WTC11 (cell line): ENCODE results near the gene SAMD4A. TPM values are rescaled to one million over a fixed set of nuclear protein-coding genes. Genes with fewer than 3 reads are reported as not detected.

Experiments used
- ATAC-seq: fragments of 200-7000 bp; cut with Tn5 transposase; 2 replicates; pipeline ENCODE4 v1.10.0; 2021; ENCODE audit warnings: mild to moderate bottlenecking, moderate library complexity
- CTCF ChIA-PET: fragments of 300-600 bp; sonication (Branson Sonifier 250); formaldehyde crosslinking; loops from one replicate; lab custom pipeline; 2021; ENCODE audit warnings: antibody characterized with exemption; lab: Charles Lee
- POLR2A ChIA-PET: fragments of 350-600 bp; sonication (Branson Sonifier 250); formaldehyde crosslinking; loops from one replicate; lab custom pipeline; 2021; ENCODE audit warnings: antibody characterized with exemption; lab: Charles Lee
- DNase-seq: peaks from one replicate; pipeline ENCODE4 v3.0.0; 2021; ENCODE audit warnings: low spot score
- H3K27ac Mint-ChIP-seq: 2 replicates; pipeline ENCODE4 v1.8.0; 2021; ENCODE audit warnings: mixed read lengths
- H3K27me3 Mint-ChIP-seq: 2 replicates; pipeline ENCODE4 v1.8.0; 2021; ENCODE audit warnings: low read depth, mild to moderate bottlenecking, moderate library complexity, mixed read lengths
- H3K36me3 Mint-ChIP-seq: 2 replicates; pipeline ENCODE4 v1.8.0; 2021; ENCODE audit warnings: mixed read lengths
- H3K4me1 Mint-ChIP-seq: 2 replicates; pipeline ENCODE4 v1.8.0; 2022; ENCODE audit warnings: mixed read lengths
- H3K4me3 Mint-ChIP-seq: 2 replicates; pipeline ENCODE4 v1.8.0; 2021; ENCODE audit warnings: mild to moderate bottlenecking, moderate library complexity, mixed read lengths
- H3K9me3 Mint-ChIP-seq: 2 replicates; pipeline ENCODE4 v1.8.0; 2021; ENCODE audit warnings: mixed read lengths
- ATF1 ChIP-seq: sonication (generic); formaldehyde crosslinking; IDR thresholded peaks from 2 replicates; pipeline ENCODE4 v1.8.1; 2023; ENCODE audit warnings: mild to moderate bottlenecking, moderate library complexity, missing genetic modification reagents
- ETV6 ChIP-seq: sonication (generic); formaldehyde crosslinking; IDR thresholded peaks from 2 replicates; pipeline ENCODE4 v1.8.1; 2022; ENCODE audit warnings: mild to moderate bottlenecking, missing genetic modification reagents
- FOXP1 ChIP-seq: sonication (generic); formaldehyde crosslinking; IDR thresholded peaks from 2 replicates; pipeline ENCODE4 v1.8.0; 2022; ENCODE audit warnings: missing genetic modification reagents, mild to moderate bottlenecking, moderate library complexity, borderline replicate concordance
- MYBL2 ChIP-seq: sonication (generic); formaldehyde crosslinking; IDR thresholded peaks from 2 replicates; pipeline ENCODE4 v1.8.1; 2023; ENCODE audit warnings: mild to moderate bottlenecking, moderate library complexity, missing genetic modification reagents
- NR2C2 ChIP-seq: sonication (generic); formaldehyde crosslinking; IDR thresholded peaks from 2 replicates; pipeline ENCODE4 v1.8.0; 2022; ENCODE audit warnings: mild to moderate bottlenecking, missing genetic modification reagents
- TEAD4 ChIP-seq: sonication (generic); formaldehyde crosslinking; IDR thresholded peaks from 2 replicates; pipeline ENCODE4 v1.8.0; 2022; ENCODE audit warnings: mild to moderate bottlenecking, missing genetic modification reagents
- ZNF232 ChIP-seq: sonication (generic); formaldehyde crosslinking; IDR thresholded peaks from 2 replicates; pipeline ENCODE4 v1.8.0; 2022; ENCODE audit warnings: mild to moderate bottlenecking, missing genetic modification reagents
- ZNF263 ChIP-seq: sonication (generic); formaldehyde crosslinking; IDR thresholded peaks from 2 replicates; pipeline ENCODE4 v1.8.1; 2022; ENCODE audit warnings: low read depth, mild to moderate bottlenecking, moderate library complexity, missing genetic modification reagents
- total RNA-seq: library from RNA; stranded (reverse); gene quantifications from 3 replicates; pipeline ENCODE4 v1.2.3, GENCODE V29; 2021
- TF ChIP-seq, protein P1 (sequence below): sonication (generic); formaldehyde crosslinking; conservative IDR thresholded peaks from 2 replicates; pipeline ENCODE4 v1.8.1; 2022; ENCODE audit warnings: mild to moderate bottlenecking, missing genetic modification reagents
- TF ChIP-seq, protein P2 (sequence below): fragments of 250-450 bp; sonication (Bioruptor Pico); IDR thresholded peaks from 2 replicates; pipeline ENCODE4 v1.9.0; 2021; ENCODE audit warnings: mild to moderate bottlenecking
- TF ChIP-seq, protein P3 (sequence below): sonication (generic); formaldehyde crosslinking; IDR thresholded peaks from 2 replicates; pipeline ENCODE4 v1.8.1; 2023; ENCODE audit warnings: mild to moderate bottlenecking, moderate library complexity, missing genetic modification reagents
- TF ChIP-seq, protein P4 (sequence below): sonication (generic); formaldehyde crosslinking; IDR thresholded peaks from 2 replicates; pipeline ENCODE4 v1.8.1; 2023; ENCODE audit warnings: mild to moderate bottlenecking, missing genetic modification reagents
- TF ChIP-seq, protein P5 (sequence below): fragments of 250-450 bp; sonication (Bioruptor Pico); IDR thresholded peaks from 2 replicates; pipeline ENCODE4 v1.9.0; 2021; ENCODE audit warnings: mild to moderate bottlenecking
- TF ChIP-seq, protein P6 (sequence below): sonication (generic); formaldehyde crosslinking; IDR thresholded peaks from 2 replicates; pipeline ENCODE4 v1.8.0; 2023; ENCODE audit warnings: missing genetic modification reagents, mild to moderate bottlenecking, borderline replicate concordance
- TF ChIP-seq, protein P7 (sequence below): sonication (generic); formaldehyde crosslinking; IDR thresholded peaks from 2 replicates; pipeline ENCODE4 v1.8.1; 2022; ENCODE audit warnings: mild to moderate bottlenecking, moderate library complexity, missing genetic modification reagents
- TF ChIP-seq, protein P8 (sequence below): fragments of 200-600 bp; IDR thresholded peaks from 2 replicates; pipeline ENCODE4 v1.8.0; 2022; ENCODE audit warnings: antibody characterized with exemption

Gene SAMD4A
- total RNA-seq, 1 experiment from 2014 or later: 6.0 TPM

DNA sequence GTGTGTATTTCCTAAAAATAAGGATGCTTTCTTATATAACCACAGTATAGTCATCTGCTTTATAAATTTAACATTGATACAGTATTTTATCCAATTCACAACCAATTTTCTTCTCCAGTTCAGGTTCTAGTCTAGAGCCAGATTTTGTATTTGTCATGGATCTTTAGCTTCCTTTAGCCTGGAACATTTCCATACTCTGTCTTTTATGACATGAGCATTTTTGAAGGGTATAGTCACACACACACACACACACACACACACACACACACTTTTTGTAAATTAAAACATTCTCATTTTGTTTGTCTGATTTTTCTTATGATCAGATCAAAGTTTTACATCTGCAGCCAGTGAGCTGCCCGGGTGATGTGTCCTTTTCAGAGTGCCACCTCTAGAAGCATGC is 31.8 kb upstream of the SAMD4A start:
- peaks cover 22% of the 10 kb centered on the region for H3K4me1 Mint-ChIP-seq
- H3K9me3 Mint-ChIP-seq: no peaks in the 10 kb centered on the region
- DNase-seq (no peak), ATAC-seq (no peak)
- H3K4me3 Mint-ChIP-seq: no peak overlapping the region
- no peaks in the 10 kb centered on the region for H3K27me3 Mint-ChIP-seq
- ChIA-PET POLR2A (interaction anchor here (0.7 kb wide), 1 partner anchor 26 kb away, joined by 3 read pairs; the partner anchor contains the start of gene CGRRF1), CTCF (interaction anchor here (0.5 to 0.6 kb wide), 3 partner anchors 156 to 555 kb away, joined by 3 to 4 read pairs (median 4); no protein-coding TSS in a partner anchor)
- TF ChIP-seq NR2C2 (CRISPR knock-in tag) (no peak), MYBL2 (no peak), TEAD4 (CRISPR knock-in tag) (no peak), ETV6 (CRISPR knock-in tag) (no peak), ATF1 (CRISPR knock-in tag) (no peak), ZNF263 (CRISPR knock-in tag) (no peak), ZNF232 (CRISPR knock-in tag) (no peak)
- TF ChIP-seq, protein P1, sequence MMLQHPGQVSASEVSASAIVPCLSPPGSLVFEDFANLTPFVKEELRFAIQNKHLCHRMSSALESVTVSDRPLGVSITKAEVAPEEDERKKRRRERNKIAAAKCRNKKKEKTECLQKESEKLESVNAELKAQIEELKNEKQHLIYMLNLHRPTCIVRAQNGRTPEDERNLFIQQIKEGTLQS (CRISPR knock-in tag): no peak
- TF ChIP-seq, protein P2, sequence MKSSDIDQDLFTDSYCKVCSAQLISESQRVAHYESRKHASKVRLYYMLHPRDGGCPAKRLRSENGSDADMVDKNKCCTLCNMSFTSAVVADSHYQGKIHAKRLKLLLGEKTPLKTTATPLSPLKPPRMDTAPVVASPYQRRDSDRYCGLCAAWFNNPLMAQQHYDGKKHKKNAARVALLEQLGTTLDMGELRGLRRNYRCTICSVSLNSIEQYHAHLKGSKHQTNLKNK (CRISPR knock-in tag): no peak
- TF ChIP-seq, protein P3, sequence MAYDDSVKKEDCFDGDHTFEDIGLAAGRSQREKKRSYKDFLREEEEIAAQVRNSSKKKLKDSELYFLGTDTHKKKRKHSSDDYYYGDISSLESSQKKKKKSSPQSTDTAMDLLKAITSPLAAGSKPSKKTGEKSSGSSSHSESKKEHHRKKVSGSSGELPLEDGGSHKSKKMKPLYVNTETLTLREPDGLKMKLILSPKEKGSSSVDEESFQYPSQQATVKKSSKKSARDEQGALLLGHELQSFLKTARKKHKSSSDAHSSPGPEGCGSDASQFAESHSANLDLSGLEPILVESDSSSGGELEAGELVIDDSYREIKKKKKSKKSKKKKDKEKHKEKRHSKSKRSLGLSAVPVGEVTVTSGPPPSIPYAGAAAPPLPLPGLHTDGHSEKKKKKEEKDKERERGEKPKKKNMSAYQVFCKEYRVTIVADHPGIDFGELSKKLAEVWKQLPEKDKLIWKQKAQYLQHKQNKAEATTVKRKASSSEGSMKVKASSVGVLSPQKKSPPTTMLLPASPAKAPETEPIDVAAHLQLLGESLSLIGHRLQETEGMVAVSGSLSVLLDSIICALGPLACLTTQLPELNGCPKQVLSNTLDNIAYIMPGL: no peak
- TF ChIP-seq, protein P4, sequence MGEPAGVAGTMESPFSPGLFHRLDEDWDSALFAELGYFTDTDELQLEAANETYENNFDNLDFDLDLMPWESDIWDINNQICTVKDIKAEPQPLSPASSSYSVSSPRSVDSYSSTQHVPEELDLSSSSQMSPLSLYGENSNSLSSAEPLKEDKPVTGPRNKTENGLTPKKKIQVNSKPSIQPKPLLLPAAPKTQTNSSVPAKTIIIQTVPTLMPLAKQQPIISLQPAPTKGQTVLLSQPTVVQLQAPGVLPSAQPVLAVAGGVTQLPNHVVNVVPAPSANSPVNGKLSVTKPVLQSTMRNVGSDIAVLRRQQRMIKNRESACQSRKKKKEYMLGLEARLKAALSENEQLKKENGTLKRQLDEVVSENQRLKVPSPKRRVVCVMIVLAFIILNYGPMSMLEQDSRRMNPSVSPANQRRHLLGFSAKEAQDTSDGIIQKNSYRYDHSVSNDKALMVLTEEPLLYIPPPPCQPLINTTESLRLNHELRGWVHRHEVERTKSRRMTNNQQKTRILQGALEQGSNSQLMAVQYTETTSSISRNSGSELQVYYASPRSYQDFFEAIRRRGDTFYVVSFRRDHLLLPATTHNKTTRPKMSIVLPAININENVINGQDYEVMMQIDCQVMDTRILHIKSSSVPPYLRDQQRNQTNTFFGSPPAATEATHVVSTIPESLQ: no peak
- TF ChIP-seq, protein P5, sequence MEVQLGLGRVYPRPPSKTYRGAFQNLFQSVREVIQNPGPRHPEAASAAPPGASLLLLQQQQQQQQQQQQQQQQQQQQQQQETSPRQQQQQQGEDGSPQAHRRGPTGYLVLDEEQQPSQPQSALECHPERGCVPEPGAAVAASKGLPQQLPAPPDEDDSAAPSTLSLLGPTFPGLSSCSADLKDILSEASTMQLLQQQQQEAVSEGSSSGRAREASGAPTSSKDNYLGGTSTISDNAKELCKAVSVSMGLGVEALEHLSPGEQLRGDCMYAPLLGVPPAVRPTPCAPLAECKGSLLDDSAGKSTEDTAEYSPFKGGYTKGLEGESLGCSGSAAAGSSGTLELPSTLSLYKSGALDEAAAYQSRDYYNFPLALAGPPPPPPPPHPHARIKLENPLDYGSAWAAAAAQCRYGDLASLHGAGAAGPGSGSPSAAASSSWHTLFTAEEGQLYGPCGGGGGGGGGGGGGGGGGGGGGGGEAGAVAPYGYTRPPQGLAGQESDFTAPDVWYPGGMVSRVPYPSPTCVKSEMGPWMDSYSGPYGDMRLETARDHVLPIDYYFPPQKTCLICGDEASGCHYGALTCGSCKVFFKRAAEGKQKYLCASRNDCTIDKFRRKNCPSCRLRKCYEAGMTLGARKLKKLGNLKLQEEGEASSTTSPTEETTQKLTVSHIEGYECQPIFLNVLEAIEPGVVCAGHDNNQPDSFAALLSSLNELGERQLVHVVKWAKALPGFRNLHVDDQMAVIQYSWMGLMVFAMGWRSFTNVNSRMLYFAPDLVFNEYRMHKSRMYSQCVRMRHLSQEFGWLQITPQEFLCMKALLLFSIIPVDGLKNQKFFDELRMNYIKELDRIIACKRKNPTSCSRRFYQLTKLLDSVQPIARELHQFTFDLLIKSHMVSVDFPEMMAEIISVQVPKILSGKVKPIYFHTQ (CRISPR knock-in tag): no peak
- TF ChIP-seq, protein P6, sequence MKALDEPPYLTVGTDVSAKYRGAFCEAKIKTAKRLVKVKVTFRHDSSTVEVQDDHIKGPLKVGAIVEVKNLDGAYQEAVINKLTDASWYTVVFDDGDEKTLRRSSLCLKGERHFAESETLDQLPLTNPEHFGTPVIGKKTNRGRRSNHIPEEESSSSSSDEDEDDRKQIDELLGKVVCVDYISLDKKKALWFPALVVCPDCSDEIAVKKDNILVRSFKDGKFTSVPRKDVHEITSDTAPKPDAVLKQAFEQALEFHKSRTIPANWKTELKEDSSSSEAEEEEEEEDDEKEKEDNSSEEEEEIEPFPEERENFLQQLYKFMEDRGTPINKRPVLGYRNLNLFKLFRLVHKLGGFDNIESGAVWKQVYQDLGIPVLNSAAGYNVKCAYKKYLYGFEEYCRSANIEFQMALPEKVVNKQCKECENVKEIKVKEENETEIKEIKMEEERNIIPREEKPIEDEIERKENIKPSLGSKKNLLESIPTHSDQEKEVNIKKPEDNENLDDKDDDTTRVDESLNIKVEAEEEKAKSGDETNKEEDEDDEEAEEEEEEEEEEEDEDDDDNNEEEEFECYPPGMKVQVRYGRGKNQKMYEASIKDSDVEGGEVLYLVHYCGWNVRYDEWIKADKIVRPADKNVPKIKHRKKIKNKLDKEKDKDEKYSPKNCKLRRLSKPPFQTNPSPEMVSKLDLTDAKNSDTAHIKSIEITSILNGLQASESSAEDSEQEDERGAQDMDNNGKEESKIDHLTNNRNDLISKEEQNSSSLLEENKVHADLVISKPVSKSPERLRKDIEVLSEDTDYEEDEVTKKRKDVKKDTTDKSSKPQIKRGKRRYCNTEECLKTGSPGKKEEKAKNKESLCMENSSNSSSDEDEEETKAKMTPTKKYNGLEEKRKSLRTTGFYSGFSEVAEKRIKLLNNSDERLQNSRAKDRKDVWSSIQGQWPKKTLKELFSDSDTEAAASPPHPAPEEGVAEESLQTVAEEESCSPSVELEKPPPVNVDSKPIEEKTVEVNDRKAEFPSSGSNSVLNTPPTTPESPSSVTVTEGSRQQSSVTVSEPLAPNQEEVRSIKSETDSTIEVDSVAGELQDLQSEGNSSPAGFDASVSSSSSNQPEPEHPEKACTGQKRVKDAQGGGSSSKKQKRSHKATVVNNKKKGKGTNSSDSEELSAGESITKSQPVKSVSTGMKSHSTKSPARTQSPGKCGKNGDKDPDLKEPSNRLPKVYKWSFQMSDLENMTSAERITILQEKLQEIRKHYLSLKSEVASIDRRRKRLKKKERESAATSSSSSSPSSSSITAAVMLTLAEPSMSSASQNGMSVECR: no peak
- peaks cover 6% of the 10 kb centered on the region; the same call in 1 of the 2 replicates for H3K36me3 Mint-ChIP-seq
- peak overlapping the region; percentile 60; the same call in 1 of the 2 replicates for H3K27ac Mint-ChIP-seq

DNA sequence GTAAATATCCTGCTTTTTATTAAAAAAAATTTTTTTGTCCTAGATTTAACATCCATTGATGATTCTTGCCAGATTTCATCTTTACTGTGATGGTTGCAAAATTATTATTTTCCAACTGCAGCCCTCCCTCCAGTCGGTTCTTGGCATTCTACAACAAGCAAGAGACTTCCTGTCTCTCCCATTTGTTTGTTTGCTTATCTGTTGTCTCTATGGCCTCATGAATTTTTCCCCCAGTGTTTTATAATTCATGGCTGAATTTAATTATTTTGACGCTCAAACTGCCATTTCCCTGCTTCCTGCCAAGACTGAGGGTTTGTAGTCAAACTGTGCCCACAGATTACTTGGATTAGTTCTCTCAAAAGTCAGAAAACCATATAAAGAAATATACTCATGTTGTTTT is 31.3 kb upstream of the SAMD4A start:
- peak overlapping the region; percentile 60 for H3K27ac Mint-ChIP-seq

More for the DNA sequence above, 31.3 kb upstream of the SAMD4A start:
- DNase-seq (no peak), ATAC-seq (no peak)
- ChIA-PET POLR2A (interaction anchor here (0.7 kb wide), 1 partner anchor 26 kb away, joined by 3 read pairs; the partner anchor contains the start of gene CGRRF1), CTCF (interaction anchor here (0.6 kb wide), 2 partner anchors 156 to 240 kb away, joined by 3 to 4 read pairs; no protein-coding TSS in a partner anchor)
- TF ChIP-seq, protein P7, sequence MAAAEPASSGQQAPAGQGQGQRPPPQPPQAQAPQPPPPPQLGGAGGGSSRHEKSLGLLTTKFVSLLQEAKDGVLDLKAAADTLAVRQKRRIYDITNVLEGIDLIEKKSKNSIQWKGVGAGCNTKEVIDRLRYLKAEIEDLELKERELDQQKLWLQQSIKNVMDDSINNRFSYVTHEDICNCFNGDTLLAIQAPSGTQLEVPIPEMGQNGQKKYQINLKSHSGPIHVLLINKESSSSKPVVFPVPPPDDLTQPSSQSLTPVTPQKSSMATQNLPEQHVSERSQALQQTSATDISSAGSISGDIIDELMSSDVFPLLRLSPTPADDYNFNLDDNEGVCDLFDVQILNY (CRISPR knock-in tag): no peak
- TF ChIP-seq, protein P8, sequence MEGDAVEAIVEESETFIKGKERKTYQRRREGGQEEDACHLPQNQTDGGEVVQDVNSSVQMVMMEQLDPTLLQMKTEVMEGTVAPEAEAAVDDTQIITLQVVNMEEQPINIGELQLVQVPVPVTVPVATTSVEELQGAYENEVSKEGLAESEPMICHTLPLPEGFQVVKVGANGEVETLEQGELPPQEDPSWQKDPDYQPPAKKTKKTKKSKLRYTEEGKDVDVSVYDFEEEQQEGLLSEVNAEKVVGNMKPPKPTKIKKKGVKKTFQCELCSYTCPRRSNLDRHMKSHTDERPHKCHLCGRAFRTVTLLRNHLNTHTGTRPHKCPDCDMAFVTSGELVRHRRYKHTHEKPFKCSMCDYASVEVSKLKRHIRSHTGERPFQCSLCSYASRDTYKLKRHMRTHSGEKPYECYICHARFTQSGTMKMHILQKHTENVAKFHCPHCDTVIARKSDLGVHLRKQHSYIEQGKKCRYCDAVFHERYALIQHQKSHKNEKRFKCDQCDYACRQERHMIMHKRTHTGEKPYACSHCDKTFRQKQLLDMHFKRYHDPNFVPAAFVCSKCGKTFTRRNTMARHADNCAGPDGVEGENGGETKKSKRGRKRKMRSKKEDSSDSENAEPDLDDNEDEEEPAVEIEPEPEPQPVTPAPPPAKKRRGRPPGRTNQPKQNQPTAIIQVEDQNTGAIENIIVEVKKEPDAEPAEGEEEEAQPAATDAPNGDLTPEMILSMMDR: no peak
- TF ChIP-seq FOXP1 (CRISPR knock-in tag) (no peak), ATF1 (CRISPR knock-in tag) (no peak)
- TF ChIP-seq, all 79 proteins: peak for 0
- no peaks in the 10 kb centered on the region for H3K9me3 Mint-ChIP-seq
- peaks cover 22% of the 10 kb centered on the region for H3K4me1 Mint-ChIP-seq
- H3K4me3 Mint-ChIP-seq: no peak overlapping the region
- peaks cover 6% of the 10 kb centered on the region; the same call in 1 of the 2 replicates for H3K36me3 Mint-ChIP-seq
- H3K27me3 Mint-ChIP-seq: no peaks in the 10 kb centered on the region
